ENCODE results near the gene CFL1.

The CFL1 gene

GRCh38 chr11:65862941-65863888 is 5.2 kb upstream of the CFL1 start:
- H3K4me3 ChIP-seq (ENCODE audit: low read depth in 1 of 2, low read length in 2 of 2): no peak overlapping the region
- peaks cover 13 to 19% of the 10 kb centered on the region in 2 donors for H3K4me1 ChIP-seq (ENCODE audit: control insufficient read depth in 1 of 2, insufficient read depth in 2 of 2, low read length in 2 of 2)
- no peaks in the 10 kb centered on the region for H3K9me3 ChIP-seq (ENCODE audit: control insufficient read depth in 1 of 2, low read length in 2 of 2)
- no peak overlapping the region for H3K9ac ChIP-seq (ENCODE audit: low read depth in 1 of 2, low read length in 2 of 2)
- no peaks in the 10 kb centered on the region for H3K27me3 ChIP-seq (ENCODE audit: control insufficient read depth in 1 of 2, insufficient read depth in 2 of 2, low read length in 2 of 2)
- peaks cover 39 to 59% of the 10 kb centered on the region in 2 donors for H3K36me3 ChIP-seq (ENCODE audit: control insufficient read depth in 1 of 2, insufficient read depth in 2 of 2, low read length in 2 of 2)
- no peak overlapping the region for H3K27ac ChIP-seq (ENCODE audit: low read depth, low read length)

DNA sequence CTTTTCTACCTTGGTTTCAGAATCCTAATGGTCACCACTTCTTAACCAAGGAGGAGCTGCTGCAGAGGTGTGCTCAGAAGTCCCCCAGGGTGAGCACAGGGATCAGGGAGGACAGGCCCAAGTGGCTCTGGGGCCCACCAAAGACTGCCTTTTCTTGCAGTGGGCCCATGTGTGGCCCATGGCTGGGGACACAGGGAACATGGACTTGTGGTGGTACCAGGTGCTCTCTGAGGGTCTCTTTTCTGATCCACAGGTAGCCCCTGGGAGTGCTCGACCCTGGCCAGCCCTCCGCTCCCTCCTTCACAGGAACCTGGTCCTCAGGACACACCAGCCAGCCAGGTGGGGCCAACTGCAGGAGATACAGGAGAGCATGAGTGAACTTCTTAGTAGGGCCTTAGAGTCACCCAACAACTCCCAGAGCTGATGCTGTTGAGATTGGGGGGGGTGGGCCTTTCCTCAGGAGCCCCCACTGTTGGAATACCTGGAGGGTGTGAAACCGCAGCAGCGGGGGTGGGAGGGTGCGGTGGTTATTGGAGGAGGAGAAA is 4.3 kb upstream of the CFL1 start:
- no peaks in the 10 kb centered on the region for H3K27me3 ChIP-seq (ENCODE audit: control insufficient read depth in 1 of 2, insufficient read depth in 2 of 2, low read length in 2 of 2)
- no peaks in the 10 kb centered on the region for H3K9me3 ChIP-seq (ENCODE audit: control insufficient read depth in 1 of 2, low read length in 2 of 2)
- no peak overlapping the region for H3K27ac ChIP-seq (ENCODE audit: low read depth, low read length)
- H3K9ac ChIP-seq (ENCODE audit: low read depth in 1 of 2, low read length in 2 of 2): no peak overlapping the region
- H3K36me3 ChIP-seq (ENCODE audit: control insufficient read depth in 1 of 2, insufficient read depth in 2 of 2, low read length in 2 of 2): peaks cover 37 to 53% of the 10 kb centered on the region in 2 donors
- no peak overlapping the region for H3K4me3 ChIP-seq (ENCODE audit: low read depth in 1 of 2, low read length in 2 of 2)
- H3K4me1 ChIP-seq (ENCODE audit: control insufficient read depth in 1 of 2, insufficient read depth in 2 of 2, low read length in 2 of 2): peaks cover 13 to 19% of the 10 kb centered on the region in 2 donors

DNA sequence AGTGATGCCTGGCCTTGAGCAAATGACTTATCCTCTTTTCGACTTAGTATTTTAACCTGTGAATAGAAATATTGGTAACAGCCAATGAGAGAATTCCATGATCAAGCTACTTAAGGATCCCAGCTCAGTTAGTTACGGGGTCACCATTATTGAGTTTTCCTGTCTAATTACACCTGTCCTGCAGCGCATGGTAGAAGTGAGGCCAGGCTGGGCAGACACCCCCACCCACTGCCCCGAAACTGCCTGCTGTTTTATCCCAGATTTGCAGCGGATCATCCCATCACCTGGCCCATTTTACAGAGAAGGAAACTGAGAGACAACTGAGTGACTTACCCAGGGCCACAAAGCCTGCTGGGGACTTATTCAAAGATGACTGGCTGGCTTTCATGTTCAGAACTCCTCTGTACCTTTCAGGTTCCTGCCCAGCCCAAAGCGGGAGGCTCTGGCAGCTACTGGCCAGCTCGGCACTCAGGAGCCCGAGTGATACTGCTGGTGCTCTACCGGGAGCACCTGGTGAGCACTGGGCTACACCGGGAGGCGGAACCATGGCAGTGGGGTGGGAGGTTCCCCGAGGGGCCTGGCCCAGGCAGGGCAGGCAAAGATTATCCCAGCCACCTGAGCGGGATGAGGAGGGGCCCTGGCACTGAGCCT is 3.7 kb upstream of the CFL1 start:
- Histone ChIP-seq H3K27me3 (ENCODE audit: control insufficient read depth in 1 of 2, insufficient read depth in 2 of 2, low read length in 2 of 2) (no peaks in the 10 kb centered on the region), H3K4me1 (ENCODE audit: control insufficient read depth in 1 of 2, insufficient read depth in 2 of 2, low read length in 2 of 2) (peaks cover 14 to 20% of the 10 kb centered on the region in 2 donors), H3K9me3 (ENCODE audit: control insufficient read depth in 1 of 2, low read length in 2 of 2) (no peaks in the 10 kb centered on the region), H3K9ac (ENCODE audit: low read depth in 1 of 2, low read length in 2 of 2) (peak overlapping the region; percentile 82 to 100), H3K36me3 (ENCODE audit: control insufficient read depth in 1 of 2, insufficient read depth in 2 of 2, low read length in 2 of 2) (peaks cover 31 to 47% of the 10 kb centered on the region in 2 donors), H3K4me3 (ENCODE audit: low read depth in 1 of 2, low read length in 2 of 2) (peak overlapping the region; percentile 92 to 96), H3K27ac (ENCODE audit: low read depth, low read length) (no peak overlapping the region)

DNA sequence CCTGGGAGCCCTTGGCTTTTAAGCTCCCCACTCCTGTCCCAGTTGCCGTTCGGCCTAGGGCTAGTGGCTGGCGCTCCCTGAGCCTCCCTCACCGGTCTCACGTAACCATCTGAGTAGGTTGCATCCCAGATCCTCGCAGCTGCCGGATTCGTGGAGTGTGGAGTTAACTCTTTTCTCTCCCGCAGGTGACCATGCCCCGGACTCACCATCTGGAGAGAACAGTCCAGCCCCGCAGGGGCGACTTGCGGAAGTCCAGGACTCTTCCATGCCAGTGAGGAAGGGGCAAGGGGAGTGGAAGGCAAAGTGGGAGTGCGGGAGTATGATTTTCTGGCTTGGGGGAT is 3.2 kb upstream of the CFL1 start:
- Histone ChIP-seq H3K4me3 (ENCODE audit: low read depth in 1 of 2, low read length in 2 of 2) (peak overlapping the region; percentile 92 to 96), H3K9me3 (ENCODE audit: control insufficient read depth in 1 of 2, low read length in 2 of 2) (no peaks in the 10 kb centered on the region), H3K27ac (ENCODE audit: low read depth, low read length) (peak overlapping the region; percentile 94), H3K9ac (ENCODE audit: low read depth in 1 of 2, low read length in 2 of 2) (peak overlapping the region; percentile 82 to 100), H3K4me1 (ENCODE audit: control insufficient read depth in 1 of 2, insufficient read depth in 2 of 2, low read length in 2 of 2) (peaks cover 19 to 25% of the 10 kb centered on the region in 2 donors), H3K36me3 (ENCODE audit: control insufficient read depth in 1 of 2, insufficient read depth in 2 of 2, low read length in 2 of 2) (peaks cover 35 to 46% of the 10 kb centered on the region in 2 donors), H3K27me3 (ENCODE audit: control insufficient read depth in 1 of 2, insufficient read depth in 2 of 2, low read length in 2 of 2) (no peaks in the 10 kb centered on the region)

DNA sequence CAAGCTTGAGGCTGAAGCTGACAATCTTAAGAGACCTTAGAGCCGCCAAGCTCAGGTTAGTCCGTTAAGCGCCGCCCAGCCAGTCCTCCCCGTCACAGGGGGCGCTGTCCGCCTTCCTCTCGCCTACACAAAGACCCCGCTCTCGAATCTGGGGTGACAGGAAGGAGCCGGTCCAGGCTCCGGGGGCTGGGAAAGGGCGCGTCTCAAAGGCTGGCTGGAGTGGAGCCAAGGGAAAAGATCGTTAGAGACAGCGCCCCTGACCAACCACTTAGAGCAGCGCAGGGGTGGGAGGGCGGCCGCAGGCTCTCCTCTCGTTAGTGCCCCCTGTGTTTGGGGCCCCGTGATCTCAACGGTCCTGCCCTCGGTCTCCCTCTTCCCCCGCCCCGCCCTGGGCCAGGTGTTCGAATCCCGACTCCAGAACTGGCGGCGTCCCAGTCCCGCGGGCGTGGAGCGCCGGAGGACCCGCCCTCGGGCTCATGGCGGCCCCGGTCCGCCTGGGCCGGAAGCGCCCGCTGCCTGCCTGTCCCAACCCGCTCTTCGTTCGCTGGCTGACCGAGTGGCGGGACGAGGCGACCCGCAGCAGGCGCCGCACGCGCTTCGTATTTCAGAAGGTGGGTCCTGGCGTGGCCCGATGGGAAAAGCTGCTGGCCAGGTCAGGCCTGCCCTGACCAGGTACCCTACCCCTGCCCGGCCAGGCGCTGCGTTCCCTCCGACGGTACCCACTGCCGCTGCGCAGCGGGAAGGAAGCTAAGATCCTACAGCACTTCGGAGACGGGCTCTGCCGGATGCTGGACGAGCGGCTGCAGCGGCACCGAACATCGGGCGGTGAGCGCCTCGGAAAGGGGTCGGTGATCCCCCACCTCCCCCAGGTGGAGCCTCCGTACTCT is 2.5 kb upstream of the CFL1 start, which contains the start of gene MUS81:
TSS of gene MUS81 (plus strand) at position 156 of the 887 bp plus-strand sequence. CDS start at position 477, 321 bp downstream.
- Histone ChIP-seq H3K4me1 (ENCODE audit: control insufficient read depth in 1 of 2, insufficient read depth in 2 of 2, low read length in 2 of 2) (peaks cover 25 to 31% of the 10 kb centered on the region in 2 donors), H3K36me3 (ENCODE audit: control insufficient read depth in 1 of 2, insufficient read depth in 2 of 2, low read length in 2 of 2) (peaks cover 35 to 47% of the 10 kb centered on the region in 2 donors), H3K9me3 (ENCODE audit: control insufficient read depth in 1 of 2, low read length in 2 of 2) (no peaks in the 10 kb centered on the region), H3K4me3 (ENCODE audit: low read depth in 1 of 2, low read length in 2 of 2) (peak within 1 kb of the TSS; percentile 92 to 96), H3K27me3 (ENCODE audit: control insufficient read depth in 1 of 2, insufficient read depth in 2 of 2, low read length in 2 of 2) (no peaks in the 10 kb centered on the region), H3K27ac (ENCODE audit: low read depth, low read length) (peak within 1 kb of the TSS; percentile 94), H3K9ac (ENCODE audit: low read depth in 1 of 2, low read length in 2 of 2) (peak within 1 kb of the TSS; percentile 82 to 100)

DNA sequence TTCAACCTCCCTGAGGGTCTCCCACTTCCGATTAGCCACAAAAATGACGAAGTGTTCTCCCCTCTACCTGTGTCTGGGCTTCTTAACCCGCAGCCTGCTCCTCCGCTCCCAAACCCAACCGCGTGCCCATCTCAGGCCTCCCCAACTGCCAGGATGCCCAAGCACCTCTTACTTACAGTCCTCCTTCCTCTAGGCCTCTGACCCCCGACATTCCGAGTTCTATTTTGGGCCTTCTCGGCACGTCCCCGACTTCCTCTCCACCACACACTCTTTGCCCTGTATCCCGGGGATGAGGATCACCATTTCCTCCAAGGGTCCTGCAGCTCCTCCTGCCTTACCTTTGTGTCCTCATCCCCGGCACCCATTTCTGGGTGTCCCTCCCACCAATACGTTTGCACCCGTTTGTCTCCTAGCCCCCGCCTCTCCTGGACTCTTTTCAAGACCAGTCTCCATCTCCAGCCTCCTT is 1.9 kb upstream of the CFL1 start:
- peak overlapping the region; percentile 82 to 100 for H3K9ac ChIP-seq (ENCODE audit: low read depth in 1 of 2, low read length in 2 of 2)
- peak overlapping the region; percentile 92 to 96 for H3K4me3 ChIP-seq (ENCODE audit: low read depth in 1 of 2, low read length in 2 of 2)
- H3K9me3 ChIP-seq (ENCODE audit: control insufficient read depth in 1 of 2, low read length in 2 of 2): no peaks in the 10 kb centered on the region
- H3K4me1 ChIP-seq (ENCODE audit: control insufficient read depth in 1 of 2, insufficient read depth in 2 of 2, low read length in 2 of 2): peaks cover 32 to 38% of the 10 kb centered on the region in 2 donors
- H3K27me3 ChIP-seq (ENCODE audit: control insufficient read depth in 1 of 2, insufficient read depth in 2 of 2, low read length in 2 of 2): no peaks in the 10 kb centered on the region
- H3K27ac ChIP-seq (ENCODE audit: low read depth, low read length): peak overlapping the region; percentile 94
- peaks cover 32 to 47% of the 10 kb centered on the region in 2 donors for H3K36me3 ChIP-seq (ENCODE audit: control insufficient read depth in 1 of 2, insufficient read depth in 2 of 2, low read length in 2 of 2)

DNA sequence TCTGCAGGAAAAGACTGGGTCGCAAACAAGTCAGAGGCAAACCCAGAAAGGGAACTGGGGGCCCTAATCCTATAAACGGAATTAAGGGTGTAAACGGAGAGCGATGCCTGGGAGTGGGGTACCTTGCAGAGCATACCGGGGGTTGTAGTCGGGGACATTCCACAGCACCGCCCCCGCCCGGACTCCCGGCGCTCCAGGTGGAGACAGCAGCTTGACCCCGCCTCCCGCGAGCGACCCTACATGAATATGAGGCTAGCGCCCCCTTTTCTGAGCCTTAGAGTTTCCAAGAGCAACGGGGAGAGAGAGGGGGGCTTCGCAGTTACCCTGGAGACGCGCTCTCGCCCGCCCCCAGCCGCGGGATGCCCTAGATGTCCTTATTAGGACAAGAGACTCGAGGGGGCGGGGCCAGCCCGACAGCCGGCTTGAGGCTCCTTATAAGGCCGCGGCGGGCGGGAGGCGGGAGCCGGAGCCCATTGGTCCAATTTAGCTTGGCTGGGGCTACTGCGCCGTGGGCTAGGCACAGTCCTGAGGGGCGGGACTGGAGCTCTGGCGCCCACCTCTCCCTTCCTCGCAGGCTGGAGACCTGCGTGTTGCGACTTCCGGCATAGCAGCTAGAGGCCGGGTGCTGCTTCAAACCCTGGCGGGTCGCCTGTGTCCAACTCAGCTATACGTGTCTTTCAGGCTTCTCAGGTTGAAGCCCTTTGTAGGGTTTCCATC is 1.3 kb upstream of the CFL1 start:
- H3K9me3 ChIP-seq (ENCODE audit: control insufficient read depth in 1 of 2, low read length in 2 of 2): no peaks in the 10 kb centered on the region
- peaks cover 30 to 47% of the 10 kb centered on the region in 2 donors for H3K36me3 ChIP-seq (ENCODE audit: control insufficient read depth in 1 of 2, insufficient read depth in 2 of 2, low read length in 2 of 2)
- peak overlapping the region; percentile 92 to 96 for H3K4me3 ChIP-seq (ENCODE audit: low read depth in 1 of 2, low read length in 2 of 2)
- peaks cover 37 to 44% of the 10 kb centered on the region in 2 donors for H3K4me1 ChIP-seq (ENCODE audit: control insufficient read depth in 1 of 2, insufficient read depth in 2 of 2, low read length in 2 of 2)
- H3K27me3 ChIP-seq (ENCODE audit: control insufficient read depth in 1 of 2, insufficient read depth in 2 of 2, low read length in 2 of 2): no peaks in the 10 kb centered on the region
- peak overlapping the region; percentile 82 to 100 for H3K9ac ChIP-seq (ENCODE audit: low read depth in 1 of 2, low read length in 2 of 2)
- H3K27ac ChIP-seq (ENCODE audit: low read depth, low read length): peak overlapping the region; percentile 94

DNA sequence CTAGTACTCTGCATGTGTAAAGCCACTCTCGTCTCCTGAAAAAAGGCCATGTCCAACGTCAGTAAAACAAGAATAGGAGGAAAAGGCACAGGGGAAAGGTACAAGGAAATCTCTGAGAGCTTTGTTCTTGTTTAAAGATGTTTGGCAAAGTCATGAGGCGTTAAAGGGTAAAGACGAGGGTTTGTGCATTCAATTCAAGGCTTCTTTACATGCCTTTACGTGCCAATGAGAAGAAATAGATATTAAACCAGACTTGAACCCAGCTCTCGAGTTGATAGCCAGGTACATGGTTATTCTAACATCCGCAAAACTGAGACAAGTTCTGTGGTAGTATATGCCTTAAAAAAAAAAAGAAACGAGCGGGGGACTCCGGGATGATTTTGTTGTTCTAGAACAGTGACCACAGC is 704 bp upstream of the CFL1 start:
- H3K4me3 ChIP-seq (ENCODE audit: low read depth in 1 of 2, low read length in 2 of 2): peak overlapping the region; percentile 92 to 96
- H3K27me3 ChIP-seq (ENCODE audit: control insufficient read depth in 1 of 2, insufficient read depth in 2 of 2, low read length in 2 of 2): no peaks in the 10 kb centered on the region
- H3K36me3 ChIP-seq (ENCODE audit: control insufficient read depth in 1 of 2, insufficient read depth in 2 of 2, low read length in 2 of 2): peaks cover 25 to 47% of the 10 kb centered on the region in 2 donors
- peak overlapping the region; percentile 94 for H3K27ac ChIP-seq (ENCODE audit: low read depth, low read length)
- H3K9me3 ChIP-seq (ENCODE audit: control insufficient read depth in 1 of 2, low read length in 2 of 2): no peaks in the 10 kb centered on the region
- H3K9ac ChIP-seq (ENCODE audit: low read depth in 1 of 2, low read length in 2 of 2): peak overlapping the region; percentile 82 to 87
- H3K4me1 ChIP-seq (ENCODE audit: control insufficient read depth in 1 of 2, insufficient read depth in 2 of 2, low read length in 2 of 2): peaks cover 39 to 46% of the 10 kb centered on the region in 2 donors

DNA sequence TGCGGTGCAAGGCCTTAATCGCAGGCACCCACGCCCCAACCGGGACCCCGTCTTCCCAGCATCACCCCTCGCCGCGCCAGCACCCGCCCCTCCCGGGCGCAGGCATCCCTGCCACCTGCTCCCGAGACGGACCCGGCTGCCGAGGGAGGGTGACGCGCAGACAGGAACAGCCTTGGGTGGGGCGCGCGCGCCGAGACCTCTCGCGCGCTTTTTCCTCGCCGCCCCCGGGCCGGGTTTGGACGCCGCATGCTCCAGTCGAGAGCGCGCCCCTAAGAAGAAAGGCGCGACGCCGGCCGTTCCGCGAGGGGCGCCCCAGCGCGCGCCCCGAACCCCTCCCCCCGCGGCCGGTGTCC is 504 bp downstream of the CFL1 start:
- H3K9ac ChIP-seq (ENCODE audit: low read depth in 1 of 2, low read length in 2 of 2): peak overlapping the region; percentile 86 to 87
- H3K27ac ChIP-seq (ENCODE audit: low read depth, low read length): peak overlapping the region; percentile 94
- H3K4me3 ChIP-seq (ENCODE audit: low read depth in 1 of 2, low read length in 2 of 2): peak overlapping the region; percentile 91 to 98
- peaks cover 27 to 46% of the 10 kb centered on the region in 2 donors for H3K36me3 ChIP-seq (ENCODE audit: control insufficient read depth in 1 of 2, insufficient read depth in 2 of 2, low read length in 2 of 2)
- H3K9me3 ChIP-seq (ENCODE audit: control insufficient read depth in 1 of 2, low read length in 2 of 2): no peaks in the 10 kb centered on the region
- no peaks in the 10 kb centered on the region for H3K27me3 ChIP-seq (ENCODE audit: control insufficient read depth in 1 of 2, insufficient read depth in 2 of 2, low read length in 2 of 2)
- peaks cover 51 to 58% of the 10 kb centered on the region in 2 donors for H3K4me1 ChIP-seq (ENCODE audit: control insufficient read depth in 1 of 2, insufficient read depth in 2 of 2, low read length in 2 of 2)
